HepG2 (cell line): ENCODE results near the gene NAXD. TPM values are rescaled to one million over a fixed set of nuclear protein-coding genes. Genes with fewer than 3 reads are reported as not detected.
A peak's percentile ranks its signal among the peaks of the same experiment; 100 is the strongest.

Experiments
- ATRX ChIP-seq: sonication (generic); formaldehyde crosslinking; IDR thresholded peaks from 2 replicates; pipeline ENCODE4 v1.4.0; 2020; ENCODE audit warnings: missing genetic modification reagents, borderline replicate concordance
- BRCA1 ChIP-seq: sonication (generic); formaldehyde crosslinking; IDR thresholded peaks from 2 replicates; pipeline ENCODE4 v1.4.0; 2020; ENCODE audit warnings: missing genetic modification reagents
- FOXK2 ChIP-seq: fragments of 450-650 bp; IDR thresholded peaks from 2 replicates; pipeline ENCODE4 v1.6.1; 2016
- GATAD1 ChIP-seq: IDR thresholded peaks from 2 replicates; pipeline ENCODE4 v1.6.1; 2016; ENCODE audit warnings: missing genetic modification reagents, missing compliant biosample characterization
- ISX ChIP-seq: sonication (generic); formaldehyde crosslinking; conservative IDR thresholded peaks from 2 replicates; pipeline ENCODE4 v1.5.0; 2020; ENCODE audit warnings: missing genetic modification reagents
- MYC ChIP-seq: sonication (generic); formaldehyde crosslinking; IDR thresholded peaks from 2 replicates; pipeline ENCODE4 v1.9.0; 2021; ENCODE audit warnings: missing genetic modification reagents, borderline replicate concordance
- REXO4 ChIP-seq: sonication (generic); formaldehyde crosslinking; IDR thresholded peaks from 2 replicates; pipeline ENCODE4 v1.8.0; 2022; ENCODE audit warnings: missing genetic modification reagents, mild to moderate bottlenecking, borderline replicate concordance
- SOX13 ChIP-seq, 3 experiments: fragments of 450-650 bp in 1 of 3; sonication (generic) in 1 of 3; formaldehyde crosslinking in 1 of 3; IDR thresholded peaks in 2 of 3; conservative IDR thresholded peaks in 1 of 3; 2 replicates each; pipeline versions ENCODE4 v1.5.0 to v1.6.1; 2016 to 2020; ENCODE audit warnings: antibody characterized with exemption in 1 of 3, mild to moderate bottlenecking in 1 of 3, missing compliant biosample characterization in 1 of 3, missing genetic modification reagents in 1 of 3, moderate library complexity in 1 of 3
- ZNF30 ChIP-seq: sonication (generic); formaldehyde crosslinking; IDR thresholded peaks from 2 replicates; pipeline ENCODE4 v1.5.0; 2020; ENCODE audit warnings: mild to moderate bottlenecking, missing genetic modification reagents
- ZNF34 ChIP-seq: sonication (generic); formaldehyde crosslinking; IDR thresholded peaks from 2 replicates; pipeline ENCODE4 v1.4.0; 2020; ENCODE audit warnings: mild to moderate bottlenecking, missing genetic modification reagents, borderline replicate concordance
- ZNF446 ChIP-seq: sonication (generic); formaldehyde crosslinking; IDR thresholded peaks from 2 replicates; pipeline ENCODE4 v1.5.0; 2020; ENCODE audit warnings: mild to moderate bottlenecking, missing genetic modification reagents
- ZNF589 ChIP-seq: sonication (generic); formaldehyde crosslinking; conservative IDR thresholded peaks from 2 replicates; pipeline ENCODE4 v1.8.0; 2022; ENCODE audit warnings: mild to moderate bottlenecking, moderate library complexity, missing genetic modification reagents
- ZNF776 ChIP-seq: sonication (generic); formaldehyde crosslinking; IDR thresholded peaks from 2 replicates; pipeline ENCODE4 v1.4.0; 2020; ENCODE audit warnings: mild to moderate bottlenecking, missing genetic modification reagents
- ZNF792 ChIP-seq: IDR thresholded peaks from 2 replicates; pipeline ENCODE4 v1.6.1; 2016
- polyA plus RNA-seq, 8 experiments: library from polyadenylated mRNA; depleted of rRNA in 3 of 8; stranded (reverse) in 7 of 8; unstranded in 1 of 8; fragments of >200 nt; fragmentation: Illumina TruSeq in 4 of 8; extraction: Trizol in 4 of 8; gene quantifications; 2 replicates each; pipeline versions ENCODE4 v1.2.1 to v1.2.3, GENCODE V29; 2011 to 2016; ENCODE audit warnings: low read depth in 4 of 8, missing spikeins in 1 of 8, mixed read lengths in 1 of 8; ENCODE audit not compliant: insufficient read depth in 1 of 8
- total RNA-seq, 5 experiments: library from RNA; depleted of rRNA; stranded (reverse); fragments of >200 nt; fragmentation: Illumina TruSeq; extraction: Trizol; gene quantifications; 2 replicates each; pipeline ENCODE4 v1.2.3, GENCODE V29; 2016; ENCODE audit warnings: low read depth in 1 of 5
- TF ChIP-seq, protein P1 (sequence below): fragments of 450-650 bp; IDR thresholded peaks from 2 replicates; pipeline ENCODE4 v1.6.1; 2017; ENCODE audit warnings: mild to moderate bottlenecking
- TF ChIP-seq, protein P2 (sequence below): sonication (generic); formaldehyde crosslinking; IDR thresholded peaks from 2 replicates; pipeline ENCODE4 v1.8.1; 2022; ENCODE audit warnings: mild to moderate bottlenecking, missing genetic modification reagents
- TF ChIP-seq, protein P3 (sequence below): fragments of 450-650 bp; IDR thresholded peaks from 2 replicates; pipeline ENCODE4 v1.6.1; 2017
- TF ChIP-seq, protein P4 (sequence below): sonication (generic); formaldehyde crosslinking; IDR thresholded peaks from 2 replicates; pipeline ENCODE4 v1.4.0; 2020; ENCODE audit warnings: mild to moderate bottlenecking, low read depth, missing genetic modification reagents
- TF ChIP-seq, protein P5 (sequence below): sonication (generic); formaldehyde crosslinking; IDR thresholded peaks from 2 replicates; pipeline ENCODE4 v1.4.0; 2020; ENCODE audit warnings: mild to moderate bottlenecking, missing genetic modification reagents

NAXD gene
- total and polyA plus RNA-seq, 2 of the 13 experiments (the other 11 are each of a cell fraction or from before 2014, with no cell fraction given): 19.0 to 23.2 TPM

DNA sequence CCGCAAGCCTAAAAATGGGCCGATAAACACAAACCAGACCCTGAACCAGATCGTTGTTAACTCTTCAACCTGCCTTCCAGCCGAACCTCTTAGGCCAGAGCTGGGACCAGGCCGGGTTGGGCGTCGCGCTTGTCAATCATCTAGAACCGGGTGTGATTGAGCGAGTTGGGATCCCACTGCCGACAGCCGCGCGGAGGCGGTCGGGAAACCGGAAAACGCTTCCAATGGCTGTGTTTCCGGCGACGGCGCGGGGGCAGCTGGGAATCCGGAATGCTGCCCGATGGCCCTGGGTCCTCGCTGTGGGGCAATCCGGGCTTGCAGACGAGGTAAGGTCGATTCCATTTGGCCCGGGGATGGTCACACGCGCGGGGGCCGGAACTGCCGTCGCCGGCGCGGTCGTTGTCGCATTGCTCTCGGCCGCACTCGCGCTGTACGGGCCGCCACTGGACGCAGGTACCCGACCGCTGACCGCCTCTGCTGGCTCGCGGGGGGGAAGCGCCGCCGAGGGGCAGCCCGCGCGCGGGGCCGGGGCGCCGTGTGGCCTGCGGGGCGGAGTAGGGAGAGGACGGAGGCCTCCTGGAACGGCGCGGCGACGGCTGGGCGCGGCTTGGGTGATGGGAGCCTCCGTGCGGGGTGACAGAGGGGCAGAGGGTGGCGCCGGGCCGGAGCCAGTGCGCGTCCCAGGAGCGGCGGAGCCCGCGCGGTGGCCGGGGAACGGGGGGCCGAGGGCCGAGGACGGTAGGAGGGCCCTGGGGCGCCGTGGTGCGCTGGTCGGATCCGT lies at the start of gene NAXD (continued):
- TF ChIP-seq, protein P1, sequence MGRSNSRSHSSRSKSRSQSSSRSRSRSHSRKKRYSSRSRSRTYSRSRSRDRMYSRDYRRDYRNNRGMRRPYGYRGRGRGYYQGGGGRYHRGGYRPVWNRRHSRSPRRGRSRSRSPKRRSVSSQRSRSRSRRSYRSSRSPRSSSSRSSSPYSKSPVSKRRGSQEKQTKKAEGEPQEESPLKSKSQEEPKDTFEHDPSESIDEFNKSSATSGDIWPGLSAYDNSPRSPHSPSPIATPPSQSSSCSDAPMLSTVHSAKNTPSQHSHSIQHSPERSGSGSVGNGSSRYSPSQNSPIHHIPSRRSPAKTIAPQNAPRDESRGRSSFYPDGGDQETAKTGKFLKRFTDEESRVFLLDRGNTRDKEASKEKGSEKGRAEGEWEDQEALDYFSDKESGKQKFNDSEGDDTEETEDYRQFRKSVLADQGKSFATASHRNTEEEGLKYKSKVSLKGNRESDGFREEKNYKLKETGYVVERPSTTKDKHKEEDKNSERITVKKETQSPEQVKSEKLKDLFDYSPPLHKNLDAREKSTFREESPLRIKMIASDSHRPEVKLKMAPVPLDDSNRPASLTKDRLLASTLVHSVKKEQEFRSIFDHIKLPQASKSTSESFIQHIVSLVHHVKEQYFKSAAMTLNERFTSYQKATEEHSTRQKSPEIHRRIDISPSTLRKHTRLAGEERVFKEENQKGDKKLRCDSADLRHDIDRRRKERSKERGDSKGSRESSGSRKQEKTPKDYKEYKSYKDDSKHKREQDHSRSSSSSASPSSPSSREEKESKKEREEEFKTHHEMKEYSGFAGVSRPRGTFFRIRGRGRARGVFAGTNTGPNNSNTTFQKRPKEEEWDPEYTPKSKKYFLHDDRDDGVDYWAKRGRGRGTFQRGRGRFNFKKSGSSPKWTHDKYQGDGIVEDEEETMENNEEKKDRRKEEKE: no peak
- TF ChIP-seq ZNF446: peak; percentile 90
- TF ChIP-seq ZNF589 (CRISPR knock-in tag): no peak; the same call in 1 of the 2 replicates
- TF ChIP-seq, protein P2, sequence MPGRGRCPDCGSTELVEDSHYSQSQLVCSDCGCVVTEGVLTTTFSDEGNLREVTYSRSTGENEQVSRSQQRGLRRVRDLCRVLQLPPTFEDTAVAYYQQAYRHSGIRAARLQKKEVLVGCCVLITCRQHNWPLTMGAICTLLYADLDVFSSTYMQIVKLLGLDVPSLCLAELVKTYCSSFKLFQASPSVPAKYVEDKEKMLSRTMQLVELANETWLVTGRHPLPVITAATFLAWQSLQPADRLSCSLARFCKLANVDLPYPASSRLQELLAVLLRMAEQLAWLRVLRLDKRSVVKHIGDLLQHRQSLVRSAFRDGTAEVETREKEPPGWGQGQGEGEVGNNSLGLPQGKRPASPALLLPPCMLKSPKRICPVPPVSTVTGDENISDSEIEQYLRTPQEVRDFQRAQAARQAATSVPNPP (CRISPR knock-in tag): no peak
- TF ChIP-seq REXO4 (CRISPR knock-in tag): no peak
- TF ChIP-seq, protein P3, sequence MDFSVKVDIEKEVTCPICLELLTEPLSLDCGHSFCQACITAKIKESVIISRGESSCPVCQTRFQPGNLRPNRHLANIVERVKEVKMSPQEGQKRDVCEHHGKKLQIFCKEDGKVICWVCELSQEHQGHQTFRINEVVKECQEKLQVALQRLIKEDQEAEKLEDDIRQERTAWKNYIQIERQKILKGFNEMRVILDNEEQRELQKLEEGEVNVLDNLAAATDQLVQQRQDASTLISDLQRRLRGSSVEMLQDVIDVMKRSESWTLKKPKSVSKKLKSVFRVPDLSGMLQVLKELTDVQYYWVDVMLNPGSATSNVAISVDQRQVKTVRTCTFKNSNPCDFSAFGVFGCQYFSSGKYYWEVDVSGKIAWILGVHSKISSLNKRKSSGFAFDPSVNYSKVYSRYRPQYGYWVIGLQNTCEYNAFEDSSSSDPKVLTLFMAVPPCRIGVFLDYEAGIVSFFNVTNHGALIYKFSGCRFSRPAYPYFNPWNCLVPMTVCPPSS: no peak
- no peak for TF ChIP-seq ZNF34 (CRISPR knock-in tag)
- TF ChIP-seq, protein P4, sequence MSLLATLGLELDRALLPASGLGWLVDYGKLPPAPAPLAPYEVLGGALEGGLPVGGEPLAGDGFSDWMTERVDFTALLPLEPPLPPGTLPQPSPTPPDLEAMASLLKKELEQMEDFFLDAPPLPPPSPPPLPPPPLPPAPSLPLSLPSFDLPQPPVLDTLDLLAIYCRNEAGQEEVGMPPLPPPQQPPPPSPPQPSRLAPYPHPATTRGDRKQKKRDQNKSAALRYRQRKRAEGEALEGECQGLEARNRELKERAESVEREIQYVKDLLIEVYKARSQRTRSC (CRISPR knock-in tag): peak; percentile 43; the same call in 1 of the 2 replicates
- no peak for TF ChIP-seq ISX (CRISPR knock-in tag)
- TF ChIP-seq GATAD1: peak; percentile 94
- no peak for TF ChIP-seq FOXK2
- TF ChIP-seq, protein P5, sequence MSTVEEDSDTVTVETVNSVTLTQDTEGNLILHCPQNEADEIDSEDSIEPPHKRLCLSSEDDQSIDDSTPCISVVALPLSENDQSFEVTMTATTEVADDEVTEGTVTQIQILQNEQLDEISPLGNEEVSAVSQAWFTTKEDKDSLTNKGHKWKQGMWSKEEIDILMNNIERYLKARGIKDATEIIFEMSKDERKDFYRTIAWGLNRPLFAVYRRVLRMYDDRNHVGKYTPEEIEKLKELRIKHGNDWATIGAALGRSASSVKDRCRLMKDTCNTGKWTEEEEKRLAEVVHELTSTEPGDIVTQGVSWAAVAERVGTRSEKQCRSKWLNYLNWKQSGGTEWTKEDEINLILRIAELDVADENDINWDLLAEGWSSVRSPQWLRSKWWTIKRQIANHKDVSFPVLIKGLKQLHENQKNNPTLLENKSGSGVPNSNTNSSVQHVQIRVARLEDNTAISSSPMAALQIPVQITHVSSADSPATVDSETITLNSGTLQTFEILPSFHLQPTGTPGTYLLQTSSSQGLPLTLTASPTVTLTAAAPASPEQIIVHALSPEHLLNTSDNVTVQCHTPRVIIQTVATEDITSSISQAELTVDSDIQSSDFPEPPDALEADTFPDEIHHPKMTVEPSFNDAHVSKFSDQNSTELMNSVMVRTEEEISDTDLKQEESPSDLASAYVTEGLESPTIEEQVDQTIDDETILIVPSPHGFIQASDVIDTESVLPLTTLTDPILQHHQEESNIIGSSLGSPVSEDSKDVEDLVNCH (CRISPR knock-in tag): no peak
- TF ChIP-seq ATRX (CRISPR knock-in tag): no peak
- TF ChIP-seq MYC: peak; percentile 57; the same call in 1 of the 2 replicates
- peak; percentile 38; the same call in 1 of the 2 replicates for TF ChIP-seq ZNF792 (CRISPR knock-in tag)
- TF ChIP-seq BRCA1 (CRISPR knock-in tag): peak; percentile 64; the same call in 1 of the 2 replicates
- no peak for TF ChIP-seq ZNF776 (CRISPR knock-in tag)
- no peak for TF ChIP-seq ZNF30
- TF ChIP-seq SOX13 (IDR thresholded peaks at IDR 0.05): no peak
- no peak for TF ChIP-seq SOX13 (CRISPR knock-in tag; conservative IDR thresholded peaks at IDR 0.05 in 1 of 2, IDR thresholded peaks at IDR 0.05 in 1 of 2)
